HL-60 (cell line): ENCODE data around the gene MRGPRX3.

ENCODE experiments used
- DNase-seq, 2 experiments: peaks; one replicate each; pipeline ENCODE4 v3.0.0-alpha.2; 2010 to 2020; ENCODE audit warnings: low read depth in 1 of 2, low spot score in 1 of 2
- H3K27ac ChIP-seq: fragments of 250-450 bp; sonication (Bioruptor Pico); replicated peaks from 2 replicates; pipeline ENCODE4 v1.5.1; 2020; ENCODE audit warnings: mild to moderate bottlenecking, moderate library complexity
- H3K27me3 ChIP-seq: fragments of 250-450 bp; sonication (Bioruptor Pico); 2 replicates; pipeline ENCODE4 v1.5.1; 2021; ENCODE audit warnings: mild to moderate bottlenecking, moderate library complexity; ENCODE audit not compliant: insufficient read depth, poor library complexity, severe bottlenecking
- H3K4me3 ChIP-seq: replicated peaks from 2 replicates; pipeline ENCODE4 v1.5.1; 2011; ENCODE audit warnings: mild to moderate bottlenecking, control low read depth, low read length; ENCODE audit not compliant: insufficient read depth
- CTCF ChIP-seq: IDR thresholded peaks from one replicate; pipeline ENCODE4 v1.5.1; 2011; ENCODE audit warnings: low read length, control low read depth, inconsistent platforms; ENCODE audit not compliant: insufficient read depth
- GABPA ChIP-seq: IDR thresholded peaks from 2 replicates; pipeline ENCODE4 v1.6.1; 2012; ENCODE audit warnings: low read depth
- POLR2AphosphoS5 ChIP-seq: IDR thresholded peaks from 2 replicates; pipeline ENCODE4 v1.6.1; 2012; ENCODE audit warnings: low read depth
- REST ChIP-seq: IDR thresholded peaks from 2 replicates; pipeline ENCODE4 v1.6.1; 2012; ENCODE audit warnings: low read depth; ENCODE audit not compliant: insufficient replicate concordance
- SPI1 ChIP-seq: IDR thresholded peaks from 2 replicates; pipeline ENCODE4 v1.6.1; 2012; ENCODE audit warnings: low read depth, mild to moderate bottlenecking, borderline replicate concordance

The MRGPRX3 gene

GRCh38 chr11:18137186-18137800, 4.9 kb downstream of the MRGPRX3 start:
- H3K4me3 ChIP-seq: no peak overlapping the region
- TF ChIP-seq CTCF (no peak), REST (no peak), SPI1 (no peak), POLR2AphosphoS5 (no peak), GABPA (no peak)
- H3K27ac ChIP-seq: no peak overlapping the region
- H3K27me3 ChIP-seq: peaks cover 7% of the 10 kb centered on the region
- no peak for DNase-seq

GRCh38 chr11:18140145-18140544, 7.8 kb downstream of the MRGPRX3 start:
- peaks cover 5% of the 10 kb centered on the region for H3K27me3 ChIP-seq
- H3K27ac ChIP-seq: no peak overlapping the region
- no peak for TF ChIP-seq SPI1
- no peak overlapping the region for H3K4me3 ChIP-seq
- DNase-seq: no peak

- Histone ChIP-seq H3K4me3 (no peak overlapping the region), H3K27me3 (peaks cover 3% of the 10 kb centered on the region), H3K27ac (no peak overlapping the region)
- no peak for DNase-seq
- TF ChIP-seq POLR2AphosphoS5 (no peak), GABPA (no peak), REST (no peak), SPI1 (no peak), CTCF (no peak)
Observed at GRCh38 chr11:18144243-18144642, 11.9 kb downstream of the MRGPRX3 start.

GRCh38 chr11:18145025-18145424, 12.7 kb downstream of the MRGPRX3 start:
- DNase-seq: no peak
- Histone ChIP-seq H3K4me3 (no peak overlapping the region), H3K27ac (no peak overlapping the region), H3K27me3 (peaks cover 7% of the 10 kb centered on the region)
- TF ChIP-seq CTCF (no peak), POLR2AphosphoS5 (no peak), REST (no peak), GABPA (no peak), SPI1 (no peak)
